Right lobe of liver (tissue), 6 donors: Measurements from ENCODE around the gene KCNJ4. TPM values are rescaled to one million over a fixed set of nuclear protein-coding genes. Genes with fewer than 3 reads are reported as not detected.

Source experiments
- ATAC-seq, 4 donors: fragments of 200-7000 bp; cut with Tn5 transposase; one replicate each; pipeline ENCODE4 v1.9.1; 2020; ENCODE audit warnings: mild to moderate bottlenecking in 4 of 4, moderate library complexity in 4 of 4
- DNase-seq, 3 donors: peaks; one replicate each; pipeline ENCODE4 v3.0.0-alpha.2; 2020
- H3K27ac ChIP-seq, 3 donors: fragments of 200-600 bp; one replicate each; pipeline ENCODE4 v1.8.0; 2022
- H3K27me3 ChIP-seq, 2 donors: fragments of 200-600 bp; one replicate each; pipeline ENCODE4 v1.8.0; 2022
- H3K36me3 ChIP-seq, 4 donors: fragments of 200-600 bp; sonication (generic) in 1 of 4; one replicate each; pipeline versions ENCODE4 v1.5.1 to v1.8.0; 2017 to 2022; ENCODE audit warnings: control low read depth in 1 of 4
- H3K4me1 ChIP-seq, 4 donors: fragments of 200-600 bp; sonication (generic) in 1 of 4; one replicate each; pipeline versions ENCODE4 v1.5.1 to v1.8.0; 2017 to 2022; ENCODE audit warnings: control low read depth in 1 of 4
- H3K4me3 ChIP-seq, 3 donors: fragments of 200-600 bp; one replicate each; pipeline ENCODE4 v1.8.0; 2022
- H3K9me3 ChIP-seq, 4 donors: fragments of 200-600 bp; sonication (generic) in 1 of 4; one replicate each; pipeline versions ENCODE4 v1.5.1 to v1.8.0; 2017 to 2022; ENCODE audit warnings: control low read depth in 1 of 4
- CTCF ChIP-seq, 4 donors: fragments of 200-600 bp in 3 of 4; fragments of 450-650 bp in 1 of 4; IDR thresholded peaks; one replicate each; pipeline versions ENCODE4 v1.5.1 to v1.8.0; 2016 to 2022; ENCODE audit warnings: antibody characterized with exemption in 4 of 4, mild to moderate bottlenecking in 2 of 4
- POLR2A ChIP-seq: fragments of 450-650 bp; IDR thresholded peaks from one replicate; pipeline ENCODE4 v1.6.1; 2017; ENCODE audit warnings: antibody characterized with exemption, mild to moderate bottlenecking
- WGBS: methylation state at CpG from one replicate; pipeline ENCODE4 v1.1.6; 2018; ENCODE audit warnings: low coverage, low lambda C conversion rate; ENCODE audit not compliant: insufficient coverage; ENCODE audit errors: missing lambda C conversion rate; 5-methylcytosine and 5-hydroxymethylcytosine counted together
- intact Hi-C, 2 donors: fragments of 100-400 bp; cut with DNase I; formaldehyde crosslinking; loops; one replicate each; pipeline versions ENCODE4 v1.11.2 to v1.14.1; 2022
- total RNA-seq, 6 experiments: library from RNA; depleted of rRNA in 2 of 6; stranded (reverse); fragments of >200 nt in 2 of 6; fragmentation: NEBNext Ultra II Directional in 3 of 6; extraction: Animal tissue kit (Norgen Biotek cat#: 25700) in 3 of 6; gene quantifications; one replicate each; pipeline versions ENCODE4 v1.1.0 to v1.2.4, GENCODE V29; 2016 to 2023
- donor health status: DM: no; HTN: yes; CAD: no.
- donor health status: DM: no; HTN: no; CAD: no.
- donor health status: DM: no; HTN: no; CAD: no.
- donor health status: DM: no; HTN: yes; CAD: no.
- donor health status: DM: no; HTN: yes; CAD: no.

The KCNJ4 gene
- total RNA-seq, 6 experiments from 2014 or later: not detected

- ATAC-seq (peak in 3 of 4 donors; percentile 7 to 18 (median 13)), DNase-seq (no peak)
- Histone ChIP-seq H3K36me3 (no peaks in the 10 kb centered on the region), H3K27me3 (no peaks in the 10 kb centered on the region), H3K4me1 (peaks cover 0 to 35% (median 10%) of the 10 kb centered on the region in 4 donors), H3K9me3 (no peaks in the 10 kb centered on the region), H3K4me3 (no peak overlapping the region), H3K27ac (peak overlapping the region in 1 of 3 donors; percentile 79)
- WGBS: 35% methylated on average over 4 of the region's 12 CpGs
- intact Hi-C loops: no loop called here
- no peak for TF ChIP-seq POLR2A
- TF ChIP-seq CTCF (IDR thresholded peaks at IDR 0.05): no peak
Observed at GRCh38 chr22:38424525-38425080, 30.4 kb downstream of the KCNJ4 start.

GRCh38 chr22:38423512-38424503, 31.2 kb downstream of the KCNJ4 start:
- peak overlapping the region; percentile 26 to 79 (median 28) for H3K27ac ChIP-seq
- intact Hi-C loops: no loop called here
- TF ChIP-seq CTCF (IDR thresholded peaks at IDR 0.05) (no peak), POLR2A (no peak)

GRCh38 chr22:38422611-38423511, 32.1 kb downstream of the KCNJ4 start:
- DNase-seq (peak; percentile 70 to 85 (median 85)), ATAC-seq (peak; percentile 80 to 86 (median 83))
- H3K36me3 ChIP-seq: no peaks in the 10 kb centered on the region
- H3K27me3 ChIP-seq: no peaks in the 10 kb centered on the region
- intact Hi-C loops: no loop called here
- H3K4me3 ChIP-seq: peak overlapping the region in 1 of 3 donors; percentile 4
- no peaks in the 10 kb centered on the region for H3K9me3 ChIP-seq
- 71% methylated on average over 4 of the region's 21 CpGs for WGBS
- no peak for TF ChIP-seq POLR2A
- no peak for TF ChIP-seq CTCF (IDR thresholded peaks at IDR 0.05)
- peak overlapping the region; percentile 26 to 79 (median 28) for H3K27ac ChIP-seq
- peaks cover 0 to 35% (median 10%) of the 10 kb centered on the region in 4 donors for H3K4me1 ChIP-seq

More at GRCh38 chr22:38423512-38424503, 31.2 kb downstream of the KCNJ4 start:
- no peaks in the 10 kb centered on the region for H3K9me3 ChIP-seq
- ATAC-seq (peak; percentile 55 to 74 (median 70)), DNase-seq (no peak)
- 31% methylated on average over 4 of the region's 18 CpGs for WGBS
- H3K4me3 ChIP-seq: no peak overlapping the region
- peaks cover 0 to 35% (median 10%) of the 10 kb centered on the region in 4 donors for H3K4me1 ChIP-seq
- no peaks in the 10 kb centered on the region for H3K36me3 ChIP-seq
- no peaks in the 10 kb centered on the region for H3K27me3 ChIP-seq

- no peaks in the 10 kb centered on the region for H3K27me3 ChIP-seq
- H3K9me3 ChIP-seq: no peaks in the 10 kb centered on the region
- DNase-seq (no peak), ATAC-seq (no peak)
- no peaks in the 10 kb centered on the region for H3K36me3 ChIP-seq
- 75% methylated on average over 2 of the region's 4 CpGs for WGBS
- intact Hi-C loops: no loop called here
- no peak overlapping the region for H3K4me3 ChIP-seq
- H3K27ac ChIP-seq: no peak overlapping the region
- TF ChIP-seq POLR2A: no peak
- TF ChIP-seq CTCF (IDR thresholded peaks at IDR 0.05): no peak
- peaks cover 0 to 35% (median 10%) of the 10 kb centered on the region in 4 donors for H3K4me1 ChIP-seq
Observed at GRCh38 chr22:38420734-38421133, 34.3 kb downstream of the KCNJ4 start.
